CD4-positive, alpha-beta T cell treated with Interferon gamma for 1 hour (primary cell): ENCODE data around the gene SPATA20.

ENCODE experiments used
- DNase-seq: peaks from one replicate; pipeline ENCODE4 v3.0.0-alpha.2; 2020

SPATA20 gene

DNA sequence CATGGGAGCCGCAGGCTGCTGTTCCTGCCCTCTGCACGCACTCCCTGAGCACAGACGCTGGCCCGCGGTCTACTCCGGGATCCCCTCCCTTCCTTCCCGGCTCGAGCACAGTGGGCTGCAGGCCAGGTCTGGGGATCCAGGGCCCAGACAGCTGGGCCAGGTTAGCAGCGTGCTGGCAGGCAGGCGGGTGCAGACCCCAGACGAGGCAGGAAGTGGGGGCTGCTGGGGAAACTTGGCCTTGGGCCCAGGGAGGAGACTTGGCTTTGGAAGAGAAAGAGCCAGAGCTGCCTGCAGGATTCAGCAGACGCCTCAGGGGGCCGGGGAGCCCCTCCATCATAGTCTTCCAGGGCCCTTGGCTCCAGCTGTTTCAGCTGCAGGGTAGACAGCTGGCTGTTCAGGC, 57.5 kb downstream of the SPATA20 start:
- DNase-seq = no peak

DNA sequence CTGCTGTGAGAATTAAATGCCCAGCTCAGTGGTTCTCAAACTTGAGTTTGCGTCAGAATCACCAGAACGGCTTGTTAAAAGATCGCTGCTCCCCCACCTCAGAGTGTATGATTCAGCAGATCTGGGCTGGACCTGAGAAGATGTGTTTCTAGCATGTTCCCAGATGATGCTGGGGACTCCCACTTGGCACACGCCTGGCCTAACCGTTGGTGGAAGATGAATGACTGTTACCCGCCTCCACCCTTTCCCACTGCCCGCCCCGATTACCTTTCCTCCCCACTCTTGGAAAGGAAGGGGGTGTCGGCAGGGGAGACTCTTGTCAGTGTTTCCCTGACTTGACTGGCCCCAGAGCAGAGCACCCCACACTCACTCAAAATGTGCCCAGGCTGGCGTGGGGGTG, 58.5 kb downstream of the SPATA20 start:
- DNase-seq = no peak
